Activated CD4-positive, alpha-beta T cell treated with anti-CD3 and anti-CD28 coated beads for 24 hours (primary cell): ENCODE measurements around the gene ARID3A.
"Not testable (repeated sequence)": the region's sequence is repeated elsewhere in the genome, so short reads cannot be mapped to it uniquely, and the experiment has no call there.

Experiments
- DNase-seq, 2 donors: peaks; one replicate each; pipeline ENCODE4 v3.0.0-alpha.2; 2020; ENCODE audit warnings: low read depth in 2 of 2

ARID3A gene, protein sequence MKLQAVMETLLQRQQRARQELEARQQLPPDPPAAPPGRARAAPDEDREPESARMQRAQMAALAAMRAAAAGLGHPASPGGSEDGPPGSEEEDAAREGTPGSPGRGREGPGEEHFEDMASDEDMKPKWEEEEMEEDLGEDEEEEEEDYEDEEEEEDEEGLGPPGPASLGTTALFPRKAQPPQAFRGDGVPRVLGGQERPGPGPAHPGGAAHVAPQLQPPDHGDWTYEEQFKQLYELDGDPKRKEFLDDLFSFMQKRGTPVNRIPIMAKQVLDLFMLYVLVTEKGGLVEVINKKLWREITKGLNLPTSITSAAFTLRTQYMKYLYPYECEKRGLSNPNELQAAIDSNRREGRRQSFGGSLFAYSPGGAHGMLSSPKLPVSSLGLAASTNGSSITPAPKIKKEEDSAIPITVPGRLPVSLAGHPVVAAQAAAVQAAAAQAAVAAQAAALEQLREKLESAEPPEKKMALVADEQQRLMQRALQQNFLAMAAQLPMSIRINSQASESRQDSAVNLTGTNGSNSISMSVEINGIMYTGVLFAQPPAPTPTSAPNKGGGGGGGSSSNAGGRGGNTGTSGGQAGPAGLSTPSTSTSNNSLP

DNA sequence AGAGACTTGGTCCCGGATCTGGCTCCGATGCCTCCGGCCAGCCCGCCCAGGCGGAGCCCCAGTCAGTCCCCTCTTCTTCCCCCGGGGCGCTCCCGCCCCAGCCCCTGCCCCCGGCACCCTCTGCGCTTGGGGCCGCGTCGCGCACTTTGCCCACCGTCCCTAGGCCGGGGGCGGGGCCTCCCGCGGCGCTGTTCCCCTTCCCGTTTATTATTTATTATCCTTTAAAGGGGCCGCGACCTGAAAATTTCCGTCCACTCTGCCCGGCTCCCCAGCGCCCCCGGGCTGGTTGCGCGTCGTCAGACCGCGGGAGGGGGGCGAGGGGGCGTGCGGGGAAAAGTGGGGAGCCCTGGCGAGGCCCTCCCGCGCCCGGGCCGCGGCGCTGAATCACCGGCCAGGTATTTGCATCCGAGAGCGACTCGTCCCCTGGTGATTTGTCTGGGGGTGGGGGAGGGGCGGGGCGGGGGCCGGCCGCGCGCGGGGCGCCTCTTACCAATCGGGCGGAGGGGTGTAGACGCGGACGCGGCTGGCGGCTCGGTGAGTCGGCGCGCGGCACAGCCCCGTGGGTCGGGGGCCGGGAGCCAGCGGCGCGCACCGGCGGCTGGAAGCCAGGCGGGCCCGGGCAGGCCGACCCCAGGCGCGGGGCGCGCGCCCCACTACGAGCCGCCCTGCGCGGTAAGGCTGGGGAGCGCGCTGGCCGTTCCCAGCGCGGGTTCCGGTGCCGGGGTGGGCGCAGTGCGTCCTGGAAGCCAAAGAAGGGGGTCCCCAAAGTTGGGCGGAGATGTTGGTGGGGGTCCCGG, at the start of gene ARID3A:
TSS of gene ARID3A (plus strand) at position 510 of the 797 bp plus-strand sequence. CDS start 3,494 bp downstream, outside the sequence.
- peak; percentile 64 to 66 for DNase-seq

DNA sequence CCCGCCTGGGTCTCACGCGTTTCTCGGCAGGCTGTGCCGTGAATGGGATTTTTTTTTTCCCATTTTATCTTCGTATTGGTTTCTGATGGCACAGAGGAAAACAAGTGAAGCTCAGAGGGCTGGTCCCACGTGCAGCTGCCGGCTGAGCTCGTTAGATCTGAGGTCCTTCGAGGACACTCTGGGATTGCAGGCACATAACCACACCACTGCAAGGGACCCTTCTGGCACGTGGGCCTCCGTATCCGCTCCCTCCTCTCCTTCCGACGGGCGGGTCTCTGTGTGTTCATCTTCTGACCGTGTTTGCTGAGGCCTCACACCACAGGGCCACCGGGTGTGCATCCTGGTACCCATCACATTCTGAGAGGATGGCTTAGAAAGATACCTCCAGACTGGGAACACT, 49.7 kb upstream of the ARID3A start:
- DNase-seq, result no peak

DNA sequence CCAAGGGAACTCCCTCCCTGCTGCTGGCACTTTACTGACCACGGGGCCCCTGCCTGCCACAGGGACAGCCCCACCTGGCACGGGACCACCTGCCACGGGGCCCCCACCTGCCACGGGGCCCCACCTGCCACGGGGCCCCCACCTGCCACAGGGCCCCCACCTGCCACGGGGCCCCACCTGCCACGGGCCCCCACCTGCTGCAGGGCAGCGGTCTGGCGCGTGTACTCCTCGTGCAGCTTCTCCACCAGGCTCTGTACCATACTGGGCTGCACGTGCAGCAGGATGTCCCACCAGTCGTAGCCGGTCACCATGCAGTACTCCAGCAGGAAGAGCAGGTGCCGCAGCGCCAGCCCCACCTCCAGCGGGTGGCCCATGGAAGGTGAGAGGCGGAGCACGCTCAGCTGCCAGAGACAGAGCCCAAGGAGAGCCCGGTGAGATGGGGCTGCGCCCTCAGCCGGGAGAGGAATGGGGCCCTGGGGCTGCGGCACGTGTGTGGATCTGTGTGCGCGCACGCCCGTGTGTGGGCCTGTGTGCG, 49.0 kb upstream of the ARID3A start:
- no peak for DNase-seq

DNA sequence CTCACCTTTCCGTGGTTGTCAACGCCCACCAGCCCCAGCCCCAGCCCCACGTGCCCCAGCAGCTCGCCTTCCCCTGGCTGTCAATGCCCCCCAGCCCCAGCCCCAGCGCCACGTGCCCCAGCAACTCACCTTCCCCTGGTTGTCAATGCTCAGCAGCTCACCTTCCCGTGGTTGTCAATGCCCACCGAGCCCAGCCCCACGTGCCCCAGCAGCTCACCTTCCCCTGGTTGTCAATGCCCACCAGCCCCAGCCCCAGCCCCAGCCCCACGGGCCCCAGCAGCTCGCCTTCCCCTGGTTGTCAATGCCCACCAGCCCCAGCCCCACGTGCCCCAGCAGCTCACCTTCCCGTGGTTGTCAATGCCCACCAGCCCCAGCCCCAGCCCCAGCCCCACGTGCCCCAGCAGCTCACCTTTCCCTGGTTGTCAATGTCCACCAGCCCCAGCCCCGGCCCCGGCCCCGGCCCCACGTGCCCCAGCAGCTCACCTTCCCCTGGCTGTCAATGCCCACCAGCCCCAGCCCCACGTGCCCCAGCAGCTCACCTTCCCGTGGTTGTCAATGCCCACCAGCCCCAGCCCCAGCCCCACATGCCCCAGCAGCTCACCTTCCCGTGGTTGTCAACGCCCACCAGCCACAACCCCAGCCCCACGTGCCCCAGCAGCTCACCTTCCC, 47.7 kb upstream of the ARID3A start:
- DNase-seq, result not testable (repeated sequence)

DNA sequence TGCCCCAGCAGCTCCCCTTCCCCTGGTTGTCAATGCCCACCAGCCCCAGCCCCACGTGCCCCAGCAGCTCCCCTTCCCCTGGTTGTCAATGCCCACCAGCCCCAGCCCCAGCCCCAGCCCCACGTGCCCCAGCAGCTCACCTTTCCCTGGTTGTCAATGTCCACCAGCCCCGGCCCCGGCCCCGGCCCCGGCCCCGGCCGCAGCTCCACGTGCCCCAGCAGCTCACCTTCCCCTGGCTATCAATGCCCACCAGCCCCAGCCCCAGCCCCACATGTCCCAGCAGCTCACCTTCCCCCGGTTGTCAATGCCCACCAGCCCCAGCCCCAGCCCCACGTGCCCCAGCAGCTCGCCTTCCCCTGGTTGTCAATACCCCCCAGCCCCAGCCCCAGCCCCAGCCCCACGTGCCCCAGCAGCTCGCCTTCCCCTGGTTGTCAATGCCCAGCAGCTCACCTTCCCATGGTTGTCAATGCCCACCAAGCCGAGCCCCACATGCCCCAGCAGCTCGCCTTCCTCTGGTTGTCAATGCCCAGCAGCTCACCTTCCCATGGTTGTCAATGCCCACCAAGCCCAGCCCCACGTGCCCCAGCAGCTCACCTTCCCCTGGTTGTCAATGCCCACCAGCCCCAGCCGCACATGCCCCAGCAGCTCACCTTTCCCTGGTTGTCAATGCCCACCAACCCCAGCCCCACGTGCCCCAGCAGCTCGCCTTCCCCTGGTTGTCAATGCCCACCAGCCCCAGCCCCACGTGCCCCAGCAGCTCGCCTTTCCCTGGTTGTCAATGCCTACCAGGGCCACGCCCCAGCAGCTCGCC, 46.9 kb upstream of the ARID3A start:
- DNase-seq, result not testable (repeated sequence)

DNA sequence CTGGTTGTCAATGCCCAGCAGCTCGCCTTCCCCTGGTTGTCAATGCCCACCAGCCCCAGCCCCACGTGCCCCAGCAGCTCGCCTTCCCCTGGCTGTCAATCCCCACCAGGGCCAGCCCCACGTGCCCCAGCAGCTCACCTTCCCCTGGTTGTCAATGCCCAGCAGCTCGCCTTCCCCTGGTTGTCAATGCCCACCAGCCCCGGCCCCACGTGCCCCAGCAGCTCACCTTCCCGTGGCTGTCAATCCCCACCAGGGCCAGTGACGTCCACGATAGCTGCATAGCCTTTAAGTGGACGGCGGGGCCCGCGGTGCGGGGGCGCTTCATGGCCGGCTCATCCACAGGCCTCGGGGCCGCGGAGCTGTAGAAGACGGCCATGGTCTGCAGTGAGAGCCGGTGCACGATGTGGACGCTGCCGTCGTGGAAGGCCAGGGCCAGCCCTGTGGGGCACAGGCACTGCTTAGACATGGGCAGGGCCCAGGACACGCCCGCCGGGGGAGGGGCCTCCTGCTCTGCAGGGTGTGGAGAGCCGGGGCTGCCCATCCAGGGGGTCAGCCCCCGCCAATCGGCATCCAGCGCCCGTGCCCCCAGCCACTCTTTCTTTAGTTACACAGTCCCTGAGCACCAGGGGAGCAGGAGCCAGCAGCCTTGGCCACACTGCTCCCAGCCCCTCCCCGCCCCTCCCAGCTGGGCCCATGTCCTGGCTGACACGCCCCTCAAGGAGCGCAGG, 46.0 kb upstream of the ARID3A start:
- no peak for DNase-seq

DNA sequence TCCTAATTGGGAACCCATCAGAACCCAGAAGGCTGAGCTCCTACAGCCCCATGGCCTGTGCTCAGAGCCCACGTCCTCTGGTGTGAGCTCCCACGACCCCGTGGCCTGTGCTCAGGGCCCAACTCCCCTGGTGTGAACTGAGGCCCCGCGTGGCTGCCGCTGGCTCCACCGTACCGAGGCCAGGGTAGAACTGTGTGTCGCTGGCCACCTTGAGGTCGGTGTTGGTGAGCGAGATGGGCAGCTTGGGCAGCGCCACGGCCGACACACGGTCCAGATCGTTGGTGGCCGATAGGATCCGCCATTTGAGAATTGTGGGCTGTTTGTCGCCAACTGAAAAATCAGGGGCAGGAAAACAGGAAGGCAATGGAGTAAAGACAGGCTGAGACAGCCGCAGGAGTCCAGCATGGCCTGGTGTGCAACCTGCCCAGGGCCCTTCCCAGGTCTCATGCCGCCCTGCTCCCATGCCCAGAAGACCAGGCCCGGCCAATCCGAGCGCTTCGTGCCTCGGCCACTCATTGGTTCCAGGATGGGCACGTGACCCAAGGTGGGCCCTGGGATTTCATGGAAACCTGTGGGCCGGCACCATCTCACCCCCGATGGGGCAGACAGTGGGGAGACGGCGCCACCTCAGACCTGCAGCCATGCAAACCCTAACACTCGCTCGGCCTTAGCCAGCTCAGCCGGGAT, 44.3 kb upstream of the ARID3A start:
- DNase-seq, result no peak

DNA sequence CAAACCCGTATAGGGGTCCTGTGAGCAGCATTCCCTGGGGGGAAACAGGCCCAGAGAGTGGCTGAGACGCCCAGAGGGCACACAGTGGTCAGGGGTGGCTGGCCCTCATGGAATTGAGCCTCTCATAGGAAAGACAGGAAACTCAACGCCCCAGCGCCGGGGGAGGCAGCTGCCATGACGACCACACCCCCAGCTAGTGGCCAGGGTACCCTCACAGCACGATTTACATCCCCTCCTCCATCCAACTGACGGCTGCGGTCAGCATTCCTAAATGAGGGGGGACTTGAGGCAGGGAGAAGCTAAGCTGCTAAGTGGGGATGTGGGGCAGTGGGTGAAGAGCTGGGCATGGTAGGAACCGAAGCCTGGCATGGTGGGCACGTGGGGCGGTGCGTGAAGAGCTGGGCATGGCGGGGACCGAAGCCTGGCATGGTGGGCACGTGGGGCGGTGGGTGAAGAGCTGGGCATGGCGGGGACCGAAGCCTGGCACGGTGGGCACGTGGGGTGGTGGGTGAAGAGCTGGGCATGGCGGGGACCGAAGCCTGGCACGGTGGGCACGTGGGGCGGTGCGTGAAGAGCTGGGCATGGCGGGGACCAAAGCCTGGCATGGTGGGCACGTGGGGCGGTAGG, 42.9 kb upstream of the ARID3A start:
- DNase-seq, result no peak

DNA sequence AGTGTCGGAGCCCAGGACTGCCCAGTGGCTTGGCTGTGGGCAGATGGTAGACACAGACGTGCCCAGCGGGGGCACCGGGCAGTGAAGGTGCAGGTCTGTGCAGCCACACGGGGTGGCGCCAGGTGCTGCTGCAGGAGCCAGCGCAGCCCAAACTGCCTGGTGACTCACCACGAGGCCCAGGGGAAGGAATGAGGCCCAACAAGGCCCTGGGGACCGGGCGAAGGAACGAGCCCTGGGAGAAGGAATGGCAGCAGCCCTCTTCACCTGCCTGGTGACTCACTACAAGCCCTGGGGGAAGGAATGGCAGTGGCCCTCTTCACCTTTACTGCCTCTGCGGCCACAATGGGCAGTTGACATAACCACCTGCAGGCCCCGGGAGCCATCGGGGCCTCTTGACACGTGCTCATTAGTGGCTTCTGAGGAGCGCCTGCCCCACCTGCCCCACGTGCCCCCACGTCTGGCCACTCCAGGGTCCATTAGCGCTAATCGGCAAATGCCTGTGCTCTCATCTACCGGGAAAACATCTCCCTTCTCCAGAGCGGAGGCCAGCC, 42.1 kb upstream of the ARID3A start:
- no peak for DNase-seq

DNA sequence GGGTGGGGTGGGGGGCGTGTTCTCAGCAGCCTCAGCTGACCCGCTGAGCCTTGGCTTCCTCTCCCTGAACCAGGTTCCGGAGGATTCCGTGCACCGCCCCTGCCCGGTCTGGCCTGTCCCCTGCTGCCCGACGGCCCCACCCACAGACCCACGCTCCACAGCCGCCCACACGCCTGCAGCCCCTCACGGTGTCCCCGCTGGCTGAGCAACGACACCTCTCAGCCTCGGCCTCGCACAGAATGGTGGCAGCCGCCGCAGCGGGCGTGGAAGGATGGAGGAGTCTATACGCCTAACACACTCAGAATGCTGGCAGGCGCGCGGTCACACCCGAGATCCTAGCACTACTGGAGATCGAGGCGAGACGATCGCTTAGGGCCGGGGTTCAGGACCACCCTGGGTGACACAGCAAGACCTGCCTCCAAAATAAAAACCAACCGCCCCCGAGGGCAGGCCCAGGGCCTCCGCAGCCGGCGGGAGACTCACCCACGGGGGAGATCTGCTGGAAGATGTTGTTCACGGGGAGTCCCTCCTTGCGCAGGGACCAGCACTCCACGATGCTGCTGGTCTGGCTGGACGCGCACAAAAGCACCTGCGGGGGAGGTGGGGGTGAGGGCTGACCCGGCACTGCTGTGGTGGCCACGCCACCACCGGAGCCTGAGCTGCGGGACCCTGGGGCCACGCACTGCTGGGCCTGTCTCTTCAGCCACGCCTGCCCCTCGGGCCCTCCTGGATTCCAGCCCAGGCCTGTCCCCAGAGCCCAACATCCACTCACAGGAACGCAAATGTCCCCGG, 41.2 kb upstream of the ARID3A start:
- DNase-seq, result no peak

DNA sequence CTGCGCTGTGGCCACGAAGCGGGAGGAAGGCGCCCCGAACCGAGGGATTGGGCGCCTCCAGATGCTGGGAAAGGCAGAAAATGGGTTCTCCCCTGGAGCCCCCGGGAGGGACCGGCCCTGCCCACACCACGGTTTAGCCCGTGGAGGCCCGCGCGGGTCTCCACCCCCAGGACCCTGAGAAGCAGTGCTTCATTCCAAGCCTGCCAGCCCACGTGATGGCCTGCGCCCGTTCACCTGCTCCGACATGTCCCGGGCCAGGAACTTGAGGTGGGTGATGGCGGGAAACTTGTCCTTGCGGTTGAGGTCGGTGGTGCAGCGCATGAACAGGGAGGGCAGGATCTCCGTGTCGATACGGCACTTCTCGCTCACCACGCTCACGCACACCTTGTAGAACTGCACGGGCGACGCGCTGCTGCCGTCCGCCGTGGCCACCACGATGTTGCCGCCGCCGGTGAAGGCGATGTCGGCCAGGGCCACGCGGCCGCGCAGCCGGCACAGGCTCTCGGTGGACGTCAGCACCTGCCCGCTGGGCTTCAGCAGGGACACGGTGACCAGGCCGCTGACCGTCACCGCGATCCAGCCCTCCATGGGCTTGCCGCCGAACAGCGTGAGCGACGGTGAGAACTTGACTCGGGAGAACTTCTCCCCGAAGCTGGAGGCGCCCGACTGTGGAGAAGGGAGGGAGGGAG, 40.2 kb upstream of the ARID3A start:
- DNase-seq, result no peak

DNA sequence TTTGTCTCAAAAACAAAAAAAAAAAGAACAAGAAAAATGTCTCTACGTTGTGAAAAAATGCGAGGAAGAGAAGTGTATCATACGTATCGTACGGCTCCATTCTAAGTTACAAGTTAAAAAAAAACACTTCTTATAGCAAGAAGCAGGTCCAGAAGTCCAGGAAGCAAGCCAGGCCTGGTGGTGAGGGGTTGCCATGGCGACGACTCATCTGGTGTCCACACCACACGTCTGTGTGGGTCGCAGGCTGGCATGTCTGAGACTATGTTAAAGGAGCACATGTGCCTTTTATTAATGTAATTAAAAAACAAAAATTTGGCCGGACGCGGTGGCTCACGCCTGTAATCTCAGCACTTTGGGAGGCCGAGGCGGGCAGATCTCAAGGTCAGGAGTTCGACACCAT, 38.8 kb upstream of the ARID3A start:
- DNase-seq, result no peak

DNA sequence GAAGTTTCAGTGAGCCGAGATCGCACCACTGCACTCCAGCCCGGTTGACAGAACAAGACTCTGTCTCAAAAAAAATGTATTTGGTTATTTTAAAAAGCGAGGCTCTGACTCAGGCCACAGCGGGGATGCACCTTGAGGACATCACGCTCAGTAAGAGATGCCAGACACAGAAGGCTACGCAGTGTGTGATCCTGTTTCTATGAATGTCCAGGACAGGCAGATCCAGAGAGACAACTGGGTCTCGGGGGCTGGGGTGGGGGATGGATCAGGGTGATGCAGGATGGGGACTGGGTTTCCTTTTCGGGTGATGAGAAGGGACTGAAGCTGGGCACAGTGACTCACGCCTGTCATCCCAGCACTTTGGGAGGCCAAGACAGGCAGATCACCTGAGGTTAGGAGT, 38.2 kb upstream of the ARID3A start:
- DNase-seq, result no peak

DNA sequence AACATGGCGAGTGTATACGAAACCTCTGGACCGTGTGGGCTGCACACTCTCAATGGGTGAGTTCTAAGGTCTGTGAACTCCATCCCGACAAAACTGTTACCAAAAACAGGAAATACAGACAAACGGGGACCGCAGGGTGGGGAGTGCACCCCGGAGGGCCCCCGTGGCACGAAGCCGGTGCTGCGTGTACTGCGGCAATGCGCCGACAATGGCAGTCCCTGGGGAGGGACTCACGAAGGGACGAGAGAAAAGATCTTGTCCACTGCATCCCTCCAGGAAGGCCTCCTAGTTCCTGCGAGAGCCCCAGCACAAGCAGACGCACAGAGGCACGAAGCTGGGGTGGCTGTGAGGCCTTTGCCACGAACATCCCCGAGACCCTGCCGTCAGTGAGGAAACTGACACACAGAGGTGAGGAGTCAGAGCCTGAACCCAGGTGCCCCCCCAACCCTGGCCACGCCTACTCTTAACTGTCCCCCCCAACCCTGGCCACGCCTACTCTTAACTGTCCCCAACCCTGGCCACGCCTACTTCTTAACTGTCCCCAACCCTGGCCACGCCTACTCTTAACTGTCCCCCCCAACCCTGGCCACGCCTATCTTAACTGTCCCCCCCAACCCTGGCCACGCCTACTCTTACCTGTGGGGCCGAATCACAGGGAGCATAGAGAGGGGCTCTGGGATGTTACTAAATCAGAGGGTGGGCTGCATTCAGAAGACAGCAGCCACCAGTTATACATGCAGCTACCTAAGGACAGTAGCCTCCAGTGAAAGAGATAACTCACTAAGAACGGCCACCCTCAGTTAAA, 37.1 kb upstream of the ARID3A start:
- DNase-seq, result no peak

DNA sequence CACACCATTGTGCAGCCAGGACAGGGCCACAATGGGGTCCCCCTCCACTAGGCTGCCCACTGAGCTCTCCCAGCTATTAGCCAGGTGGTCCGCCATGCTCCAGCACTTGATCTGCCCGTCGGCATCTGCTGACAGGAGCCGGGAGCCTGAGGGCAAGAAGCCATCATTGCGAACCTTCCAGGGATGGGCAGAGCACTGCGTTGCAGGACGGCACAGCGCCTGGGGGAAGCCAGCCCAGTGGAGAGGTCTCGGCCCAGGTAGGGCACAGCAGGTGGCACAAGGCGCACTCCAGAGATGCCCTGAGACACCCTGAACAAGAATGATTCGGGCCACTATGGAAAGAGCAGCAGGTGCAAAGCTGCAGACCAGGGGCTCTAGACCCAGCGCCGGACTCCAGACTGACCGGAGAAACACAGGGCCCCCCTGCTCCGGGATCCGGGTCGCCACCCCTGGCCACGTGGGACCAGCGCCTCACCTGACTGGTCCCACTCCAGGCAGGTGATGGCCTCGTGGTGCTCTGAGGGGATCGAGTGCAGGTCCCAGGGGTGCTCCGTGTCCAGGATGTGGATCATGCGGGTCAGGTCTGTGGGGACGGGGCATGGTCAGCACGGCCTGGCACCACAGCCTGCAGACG, 36.1 kb upstream of the ARID3A start:
- no peak for DNase-seq

DNA sequence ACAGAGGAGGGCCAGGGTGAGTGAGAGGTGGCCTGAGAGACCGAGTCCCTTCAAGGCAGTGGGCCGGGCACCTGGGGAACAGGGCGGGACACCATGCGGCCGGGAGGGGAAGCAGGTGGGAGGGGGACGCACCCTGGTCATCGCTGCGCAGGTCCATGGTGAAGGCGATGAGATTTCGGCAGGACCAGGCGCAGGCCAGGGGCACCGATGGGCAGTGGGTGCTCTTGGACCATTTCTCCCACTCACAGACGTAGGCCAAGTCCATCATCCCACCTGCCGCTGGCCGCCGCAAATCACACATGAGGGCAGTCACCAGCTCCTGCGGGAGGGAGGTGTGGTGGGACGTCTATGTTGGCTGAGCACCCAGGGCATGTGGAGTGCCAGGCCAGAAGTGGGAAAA, 35.0 kb upstream of the ARID3A start:
- DNase-seq, result no peak
